ENCODE data around the gene ADAMTS6.

DNA sequence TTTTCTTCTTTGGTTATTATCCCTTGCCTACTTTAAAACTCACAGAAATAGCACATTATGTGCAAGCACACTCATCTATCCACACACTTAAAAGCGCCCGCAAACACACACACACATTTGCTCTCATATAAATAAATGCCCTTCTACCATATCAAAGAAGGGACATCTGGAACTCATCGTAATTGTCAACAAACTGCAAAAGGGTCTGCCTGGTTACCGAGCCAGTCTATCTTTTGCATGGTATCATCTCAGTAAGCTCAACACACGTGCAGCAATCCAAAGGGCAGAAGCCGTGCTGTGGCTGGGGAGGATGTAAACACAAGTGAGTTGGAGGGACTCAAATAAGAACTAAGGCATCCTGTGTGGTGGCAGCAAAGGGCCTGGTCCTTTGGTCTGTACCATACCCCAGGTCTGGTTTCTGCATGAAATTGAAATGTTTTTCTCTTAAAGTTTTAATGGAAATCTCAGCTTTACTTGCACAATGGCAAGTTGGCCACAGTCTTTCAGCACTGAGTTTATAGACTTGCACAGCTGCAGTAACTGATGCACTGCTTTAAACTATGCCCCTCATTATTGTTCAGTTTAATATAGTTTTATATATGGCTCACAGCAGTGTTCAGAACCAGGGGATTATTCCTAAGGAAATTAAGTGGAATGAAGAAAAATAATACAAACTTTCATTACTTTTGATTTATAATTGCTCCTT lies 331.0 kb downstream of the ADAMTS6 start:
- TF ChIP-seq POLR2A (IDR thresholded peaks at IDR 0.05; ENCODE audit: low read depth, low read length) = no peak
- TF ChIP-seq TAF1 (IDR thresholded peaks at IDR 0.05; ENCODE audit: low read depth, low read length) = no peak
- TF ChIP-seq POU2F2 (IDR thresholded peaks at IDR 0.05; ENCODE audit: low read depth, low read length) = no peak
- TF ChIP-seq POLR2AphosphoS5 (IDR thresholded peaks at IDR 0.05; ENCODE audit: low read depth, low read length) = no peak
- TF ChIP-seq SPI1 (IDR thresholded peaks at IDR 0.05; ENCODE audit: low read depth, low read length) = no peak
- TF ChIP-seq PAX5 (IDR thresholded peaks at IDR 0.05; ENCODE audit: insufficient read depth, low read length, severe bottlenecking) = no peak

Measured in GM12891 (cell line).